Astrocyte (in vitro differentiated cells and primary cell): ENCODE measurements around the gene GRIN2A.

Experiments
- CTCF ChIP-seq: IDR thresholded peaks from 2 replicates; pipeline ENCODE4 v1.5.1; 2011; ENCODE audit warnings: low read depth, mild to moderate bottlenecking, inconsistent platforms, low read length, moderate library complexity; ENCODE audit not compliant: insufficient read depth
- EZH2 ChIP-seq: IDR thresholded peaks from 2 replicates; pipeline ENCODE4 v1.6.1; 2012; ENCODE audit warnings: mild to moderate bottlenecking, low read length, inconsistent platforms; ENCODE audit not compliant: insufficient read depth

GRCh38 chr16:9846362-9847099 lies 335.7 kb downstream of the GRIN2A start:
- TF ChIP-seq CTCF, result no peak
- TF ChIP-seq EZH2, result no peak
